NOMO-1 treated with dmso at 0.1 percent for 144 hours (cell line): ENCODE measurements around the gene IQGAP3.
A peak's percentile ranks its signal among the peaks of the same experiment; 100 is the strongest.
"Not testable (repeated sequence)": the region's sequence is repeated elsewhere in the genome, so short reads cannot be mapped to it uniquely, and the experiment has no call there.

Source experiments
- DNase-seq: peaks from one replicate; lab custom pipeline; 2025; ENCODE audit not compliant: unreplicated experiment; lab: John Stamatoyannopoulos, UW

IQGAP3 gene

DNA sequence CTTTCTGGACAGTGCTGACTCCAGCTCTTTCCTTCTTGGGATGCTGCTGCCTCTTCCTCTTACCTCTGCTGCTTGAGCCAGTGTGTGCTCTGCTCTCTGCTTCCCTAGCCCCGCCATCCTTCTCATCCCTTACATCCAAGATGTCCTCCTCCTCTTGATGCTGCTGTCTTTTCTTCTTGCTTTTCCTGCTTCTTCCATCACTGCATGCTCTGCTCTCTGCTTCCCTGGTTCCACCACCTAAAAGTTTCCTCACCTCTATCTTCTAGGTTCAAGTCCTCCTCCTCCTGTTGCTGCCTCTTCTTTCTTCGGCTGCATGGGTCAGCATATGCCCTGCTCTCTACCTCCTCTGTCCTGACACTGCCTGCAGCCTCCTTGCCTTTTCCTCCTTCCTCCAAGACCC lies 22.7 kb upstream of the IQGAP3 start:
- DNase-seq = no peak

DNA sequence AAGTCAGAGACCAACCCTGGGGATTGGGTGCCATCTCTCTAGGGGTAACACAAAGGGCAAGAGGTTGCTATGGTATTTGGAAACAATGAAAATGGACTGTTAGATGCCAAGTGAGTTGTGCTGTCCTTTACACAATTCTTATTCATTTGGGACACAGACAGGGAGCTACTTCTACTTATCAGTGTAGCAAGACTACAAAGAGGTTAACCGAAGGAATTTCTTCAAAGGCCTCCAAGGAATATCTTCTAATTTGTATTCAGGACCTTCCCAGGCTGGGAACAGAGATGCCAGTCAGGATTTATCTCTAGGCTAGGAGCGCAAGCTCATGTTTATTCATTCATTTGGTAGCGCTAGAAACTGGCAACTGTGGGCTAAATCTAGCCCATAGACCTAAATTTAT lies 21.8 kb upstream of the IQGAP3 start:
- DNase-seq = no peak

- DNase-seq = no peak
Observed at GRCh38 chr1:156593661-156593989, 21.3 kb upstream of the IQGAP3 start.

DNA sequence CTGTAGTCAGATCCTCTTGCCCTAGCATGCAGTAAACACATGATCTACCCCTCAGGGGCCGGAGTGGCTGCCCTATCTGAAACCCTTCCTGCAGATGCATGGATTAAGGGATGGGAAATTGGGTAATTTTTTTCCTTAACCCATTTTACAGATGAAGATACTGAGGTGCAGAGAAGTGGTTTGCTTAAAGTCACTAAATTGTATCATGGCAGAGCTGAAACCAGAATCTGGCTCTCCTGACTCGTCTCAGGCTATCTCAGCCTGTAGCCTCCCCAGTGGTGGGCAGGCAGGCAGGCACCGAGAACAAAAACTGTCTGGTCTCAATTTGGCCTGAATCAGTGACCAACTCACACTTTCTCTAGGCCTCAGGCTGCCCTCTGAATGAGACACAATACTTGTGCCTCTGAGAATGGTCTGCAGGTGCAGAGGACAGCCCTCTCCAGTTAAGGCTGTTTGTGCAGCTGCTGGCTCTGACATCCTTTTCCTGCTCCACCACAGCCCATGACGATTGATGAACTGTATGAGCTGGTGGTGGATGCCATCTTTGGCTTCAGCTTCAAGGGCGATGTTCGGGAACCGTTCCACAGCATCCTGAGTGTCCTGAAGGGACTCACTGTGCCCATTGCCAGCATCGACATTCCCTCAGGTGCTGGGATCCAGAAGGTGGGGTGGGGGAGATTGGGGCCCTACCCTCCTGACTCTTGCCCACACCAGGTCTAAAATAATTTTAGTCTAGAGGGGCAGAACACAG lies 20.7 kb upstream of the IQGAP3 start:
- DNase-seq = no peak

GRCh38 chr1:156592158-156592909 lies 20.0 kb upstream of the IQGAP3 start:
- no peak for DNase-seq

GRCh38 chr1:156591432-156592157 lies 19.2 kb upstream of the IQGAP3 start, which contains the start of gene NAXE:
Gene NAXE, plus strand, starts transcription at chr1:156591776. Its CDS starts 29 bp downstream, at chr1:156591805.
- no peak for DNase-seq

DNA sequence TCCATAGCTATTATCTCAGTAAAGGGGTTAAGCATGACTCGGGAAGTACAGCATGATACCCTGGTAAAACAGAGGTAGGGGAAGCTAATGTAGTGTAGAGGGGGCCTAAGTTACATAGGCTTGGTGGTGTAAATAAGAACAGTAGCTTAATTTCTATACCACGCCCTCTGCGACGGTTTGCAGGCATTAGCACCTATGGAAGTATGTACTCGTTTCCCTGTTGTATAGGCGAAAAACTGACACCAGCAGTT lies 18.7 kb upstream of the IQGAP3 start:
- peak; percentile 17 for DNase-seq

DNA sequence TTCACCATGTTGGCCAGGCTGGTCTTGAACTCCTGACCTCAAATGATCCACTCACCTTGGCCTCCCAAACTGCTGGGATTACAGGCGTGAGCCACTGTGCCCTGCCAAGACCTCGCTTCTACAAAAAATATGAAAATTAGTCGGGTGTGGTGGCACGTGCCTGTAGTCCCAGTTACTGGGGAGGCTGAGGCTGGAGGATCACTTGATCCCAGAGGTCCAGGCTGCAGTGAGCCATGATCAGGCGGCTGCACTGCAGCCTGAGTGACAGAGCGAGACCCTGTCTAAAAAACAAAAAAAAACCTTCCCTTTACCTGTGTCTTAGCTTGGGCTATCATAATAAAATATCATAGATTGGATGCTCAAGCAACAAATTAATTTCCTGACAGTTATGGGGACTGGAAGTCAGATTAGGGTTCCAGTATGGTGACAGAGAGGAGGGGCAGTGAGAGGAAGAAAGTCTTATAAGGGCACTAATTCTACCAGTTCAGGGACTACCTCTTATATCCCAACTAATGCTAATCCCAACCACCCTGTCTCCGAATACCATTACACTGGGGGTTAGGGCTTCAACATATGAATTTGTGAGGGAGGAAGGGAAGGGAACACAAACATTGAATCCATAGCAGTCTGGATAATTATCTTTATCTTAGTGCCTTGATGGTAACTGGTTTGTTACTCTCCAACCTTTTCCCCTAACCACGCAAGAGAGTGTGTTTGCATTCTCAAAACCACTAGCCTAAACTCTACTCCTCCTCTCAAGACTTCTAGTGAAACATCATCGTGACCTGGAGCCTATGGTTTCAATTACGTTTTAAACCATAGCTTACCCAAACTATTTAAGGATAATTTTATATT lies 18.2 kb upstream of the IQGAP3 start:
- no peak for DNase-seq

- no peak for DNase-seq
Observed at GRCh38 chr1:156589546-156589945, 17.2 kb upstream of the IQGAP3 start.

- DNase-seq = not testable (repeated sequence)
Observed at GRCh38 chr1:156587927-156588326, 15.6 kb upstream of the IQGAP3 start.

DNA sequence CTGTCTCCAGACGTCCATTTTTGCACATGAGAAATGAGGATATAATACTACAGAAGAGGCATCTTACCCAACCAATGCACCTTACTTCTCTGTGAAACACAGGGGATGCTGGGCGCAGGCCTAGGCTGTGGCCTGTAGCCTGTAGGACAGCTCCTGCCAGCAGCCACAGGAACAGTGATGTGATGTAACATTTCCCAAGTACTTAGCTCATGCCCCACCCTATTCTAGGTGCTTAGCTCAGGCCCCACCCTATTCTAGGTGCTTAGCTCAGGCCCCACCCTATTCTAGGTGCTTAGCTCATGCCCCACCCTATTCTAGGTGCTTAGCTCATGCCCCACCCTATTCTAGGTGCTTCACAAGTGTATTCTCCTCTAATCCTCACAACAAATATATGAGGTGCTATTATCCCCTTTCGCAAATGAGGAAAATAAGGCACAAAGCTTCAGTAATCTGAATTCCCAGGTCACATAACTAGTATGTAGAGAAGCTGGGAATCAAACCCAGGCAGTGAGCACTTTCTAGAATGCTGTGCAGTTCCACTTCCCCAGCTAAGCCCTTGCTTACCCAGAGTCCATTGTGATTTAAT lies 14.6 kb upstream of the IQGAP3 start:
- no peak for DNase-seq

GRCh38 chr1:156586323-156586722 lies 14.0 kb upstream of the IQGAP3 start:
- no peak for DNase-seq

DNA sequence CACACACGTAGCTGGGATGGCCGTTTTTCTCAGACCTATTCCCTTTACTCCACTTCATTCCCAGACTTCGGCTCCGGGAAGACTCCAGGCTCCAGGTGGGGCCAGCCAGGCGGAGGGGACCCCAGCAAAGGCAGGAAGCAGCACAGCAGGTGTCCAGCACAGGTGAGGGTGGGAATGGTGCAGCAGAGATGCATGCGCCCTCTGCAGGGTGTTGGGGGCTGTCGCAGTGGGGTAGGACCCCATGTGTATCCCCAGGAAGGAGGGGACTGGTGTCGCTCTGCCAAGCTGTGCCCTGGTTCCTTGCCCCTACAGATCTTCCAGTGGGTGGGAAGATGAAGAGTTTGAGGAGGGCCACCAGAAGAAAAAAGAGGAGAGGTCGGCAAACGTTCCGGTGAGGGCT lies 12.4 kb upstream of the IQGAP3 start:
- DNase-seq = no peak

DNA sequence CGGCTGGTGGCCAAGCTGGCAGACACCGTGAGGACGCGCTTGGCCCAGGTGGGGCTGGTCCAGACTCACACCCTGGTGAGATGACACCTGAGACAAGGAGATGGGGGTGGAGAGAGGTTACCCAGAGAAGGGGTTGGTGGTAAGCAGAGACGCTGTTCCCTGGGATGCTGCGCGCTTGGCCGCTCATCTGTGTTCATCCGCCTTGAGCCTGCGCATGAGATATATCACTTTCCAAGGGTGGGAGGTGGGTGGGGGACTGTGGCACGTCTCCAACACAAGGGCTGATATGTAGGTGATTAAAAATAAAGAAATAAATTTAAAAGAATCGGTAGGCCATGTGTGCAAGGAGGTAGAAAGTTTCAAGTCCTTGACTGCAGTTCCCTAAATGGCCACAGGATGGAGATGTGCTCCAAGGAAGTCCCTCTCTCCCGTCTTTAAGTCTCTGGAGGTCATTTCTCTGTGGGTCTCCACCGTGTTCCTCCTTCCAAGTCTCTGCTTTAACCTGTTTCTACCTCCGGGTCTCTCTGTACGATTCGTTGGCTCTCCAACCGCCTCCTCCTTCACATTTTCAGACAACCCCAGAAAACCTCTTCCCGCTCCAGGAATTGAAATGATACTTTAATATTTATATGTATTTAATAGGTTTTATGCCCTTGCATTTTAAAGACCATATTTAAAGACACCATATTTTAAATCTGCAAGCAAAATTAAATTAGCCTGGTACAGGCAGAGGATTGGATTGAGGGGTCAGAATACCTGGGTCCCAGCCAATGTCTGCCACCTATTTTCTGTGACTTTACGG lies 11.7 kb upstream of the IQGAP3 start:
- peak; percentile 57 for DNase-seq

- DNase-seq = no peak
Observed at GRCh38 chr1:156582388-156583017, 10.1 kb upstream of the IQGAP3 start.

- DNase-seq = no peak
Observed at GRCh38 chr1:156581661-156582387, 9.5 kb upstream of the IQGAP3 start.

- no peak for DNase-seq
Observed at GRCh38 chr1:156579472-156579871, 7.1 kb upstream of the IQGAP3 start, which contains the start of gene TTC24. Gene TTC24, plus strand, starts transcription at chr1:156579723. Its CDS starts 1,642 bp downstream, at chr1:156581365.

DNA sequence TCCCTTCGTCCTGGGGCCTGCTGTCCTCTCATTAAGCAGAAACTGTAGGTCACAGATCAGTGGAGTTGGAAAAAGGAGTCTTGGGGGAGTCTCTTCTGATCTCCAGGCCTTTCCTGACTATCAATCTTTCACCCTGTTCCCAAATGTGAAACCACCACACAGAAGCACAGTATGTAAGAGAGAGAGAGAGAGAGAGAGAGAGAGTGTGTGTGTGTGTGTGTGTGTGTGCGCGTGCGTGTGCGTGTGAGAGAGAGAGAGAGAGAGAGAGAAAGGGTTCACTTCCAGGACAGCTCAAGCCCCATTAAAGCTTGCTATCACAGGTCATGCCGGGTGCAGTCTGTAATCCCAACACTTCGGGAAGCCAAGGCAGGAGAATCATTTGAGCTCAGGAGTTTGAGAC lies 5.7 kb upstream of the IQGAP3 start:
- DNase-seq = no peak

GRCh38 chr1:156577550-156577949 lies 5.2 kb upstream of the IQGAP3 start:
- no peak for DNase-seq
